BJ (cell line): ENCODE measurements around the gene SANBR. TPM values are rescaled to one million over a fixed set of nuclear protein-coding genes. Genes with fewer than 3 reads are reported as not detected.

Source experiments
- CTCF ChIA-PET: fragments of 350-600 bp; formaldehyde crosslinking; extraction: SDS; loops from one replicate; lab custom pipeline; 2021; ENCODE audit warnings: antibody characterized with exemption, inconsistent platforms; lab: Yijun Ruan, JAX
- POLR2A ChIA-PET: fragments of 300-600 bp; sonication (Branson Sonifier 250); formaldehyde crosslinking; extraction: SDS; loops from one replicate; lab custom pipeline; 2021; ENCODE audit warnings: antibody characterized with exemption; lab: Charles Lee
- DNase-seq: peaks from one replicate; pipeline ENCODE4 v3.0.0-alpha.2; 2011; ENCODE audit warnings: low read depth
- H3K27me3 ChIP-seq: 2 replicates; pipeline ENCODE4 v1.6.0; 2011; ENCODE audit warnings: low read length; ENCODE audit not compliant: control insufficient read depth, insufficient read depth
- H3K36me3 ChIP-seq: 2 replicates; pipeline ENCODE4 v1.5.1; 2011; ENCODE audit warnings: low read length; ENCODE audit not compliant: control insufficient read depth, insufficient read depth
- H3K4me3 ChIP-seq: 2 replicates; pipeline ENCODE4 v1.5.1; 2011; ENCODE audit warnings: low read depth, mild to moderate bottlenecking, control low read depth, low read length
- polyA plus RNA-seq: library from polyadenylated mRNA; depleted of rRNA; stranded (reverse); fragments of >200 nt; gene quantifications from 2 replicates; pipeline ENCODE4 v1.2.3, GENCODE V29; 2011
- TF ChIP-seq, protein P1 (sequence below): IDR thresholded peaks from 2 replicates; pipeline ENCODE4 v1.5.1; 2011; ENCODE audit warnings: low read depth, mild to moderate bottlenecking, control low read depth, inconsistent platforms, low read length, moderate library complexity; ENCODE audit not compliant: insufficient read depth

Gene SANBR
- polyA plus RNA-seq, 1 experiment = 2.8 TPM

DNA sequence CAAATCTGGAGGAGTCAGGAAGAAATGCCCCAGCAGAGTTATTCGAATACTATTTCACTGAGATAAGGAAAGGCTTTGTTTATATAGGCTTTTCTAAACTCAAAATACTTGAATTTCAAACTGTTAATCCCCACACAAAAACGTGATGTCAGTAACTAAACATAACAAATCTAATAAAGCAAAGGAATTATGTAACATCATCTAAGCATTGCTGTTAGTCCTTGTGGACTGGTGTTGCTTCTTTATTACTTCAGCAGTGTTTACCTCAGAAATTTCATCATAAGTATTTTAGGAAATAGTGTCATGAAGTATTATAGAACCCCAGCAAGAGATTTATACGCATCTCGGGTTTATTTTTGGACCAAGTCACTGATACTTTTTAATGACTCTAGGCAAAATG lies 19.7 kb upstream of the SANBR start:
- H3K27me3 ChIP-seq = no peaks in the 10 kb centered on the region
- ChIA-PET POLR2A (no interaction called here), CTCF (no interaction called here)
- peaks cover 4% of the 10 kb centered on the region; the same call in 1 of the 2 replicates for H3K36me3 ChIP-seq
- H3K4me3 ChIP-seq = no peak overlapping the region
- DNase-seq = no peak
- TF ChIP-seq, protein P1, sequence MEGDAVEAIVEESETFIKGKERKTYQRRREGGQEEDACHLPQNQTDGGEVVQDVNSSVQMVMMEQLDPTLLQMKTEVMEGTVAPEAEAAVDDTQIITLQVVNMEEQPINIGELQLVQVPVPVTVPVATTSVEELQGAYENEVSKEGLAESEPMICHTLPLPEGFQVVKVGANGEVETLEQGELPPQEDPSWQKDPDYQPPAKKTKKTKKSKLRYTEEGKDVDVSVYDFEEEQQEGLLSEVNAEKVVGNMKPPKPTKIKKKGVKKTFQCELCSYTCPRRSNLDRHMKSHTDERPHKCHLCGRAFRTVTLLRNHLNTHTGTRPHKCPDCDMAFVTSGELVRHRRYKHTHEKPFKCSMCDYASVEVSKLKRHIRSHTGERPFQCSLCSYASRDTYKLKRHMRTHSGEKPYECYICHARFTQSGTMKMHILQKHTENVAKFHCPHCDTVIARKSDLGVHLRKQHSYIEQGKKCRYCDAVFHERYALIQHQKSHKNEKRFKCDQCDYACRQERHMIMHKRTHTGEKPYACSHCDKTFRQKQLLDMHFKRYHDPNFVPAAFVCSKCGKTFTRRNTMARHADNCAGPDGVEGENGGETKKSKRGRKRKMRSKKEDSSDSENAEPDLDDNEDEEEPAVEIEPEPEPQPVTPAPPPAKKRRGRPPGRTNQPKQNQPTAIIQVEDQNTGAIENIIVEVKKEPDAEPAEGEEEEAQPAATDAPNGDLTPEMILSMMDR = no peak

DNA sequence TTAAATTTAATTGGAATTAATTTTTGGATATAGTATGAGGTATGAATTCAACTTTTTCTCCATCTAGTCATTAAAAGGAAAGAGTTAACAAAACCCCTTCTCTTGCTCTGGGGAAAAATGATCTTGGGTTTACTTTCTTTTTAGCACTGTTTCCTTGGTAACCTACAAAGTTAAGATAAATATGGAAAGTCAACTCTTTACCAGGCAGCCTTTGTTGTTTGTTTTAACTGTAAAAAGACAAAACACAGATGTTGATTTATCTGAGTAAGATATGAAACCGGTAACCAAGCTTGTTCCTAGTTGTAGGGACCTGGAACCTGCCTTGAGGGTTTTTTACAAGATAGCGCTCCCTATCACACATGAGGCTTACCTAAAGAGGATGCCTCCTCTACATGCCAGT lies 10.1 kb upstream of the SANBR start:
- no peaks in the 10 kb centered on the region for H3K36me3 ChIP-seq
- TF ChIP-seq, protein P1 = no peak
- no peak for DNase-seq
- no peaks in the 10 kb centered on the region for H3K27me3 ChIP-seq
- H3K4me3 ChIP-seq = no peak overlapping the region
- CTCF ChIA-PET = no interaction called here
- POLR2A ChIA-PET = no interaction called here

DNA sequence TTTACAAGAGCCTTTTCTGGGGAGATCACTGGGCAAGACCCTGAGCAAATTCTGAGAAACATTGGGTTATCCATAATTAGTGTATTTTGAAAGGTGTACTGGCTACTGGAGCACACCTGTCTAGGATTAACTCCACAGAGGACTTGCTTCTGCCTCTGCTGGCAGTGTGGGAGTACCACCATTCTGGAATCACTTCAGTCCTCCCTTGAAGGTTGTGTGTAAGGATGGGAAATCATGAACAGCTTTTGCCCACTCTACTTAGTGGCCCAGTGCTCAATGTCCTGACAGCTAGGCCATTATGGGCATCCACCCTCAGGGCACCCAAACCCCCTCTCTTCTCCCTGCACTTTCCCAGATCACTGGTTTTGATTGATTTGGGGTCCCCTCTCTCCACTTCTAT lies 8.1 kb upstream of the SANBR start:
- POLR2A ChIA-PET = no interaction called here

DNA sequence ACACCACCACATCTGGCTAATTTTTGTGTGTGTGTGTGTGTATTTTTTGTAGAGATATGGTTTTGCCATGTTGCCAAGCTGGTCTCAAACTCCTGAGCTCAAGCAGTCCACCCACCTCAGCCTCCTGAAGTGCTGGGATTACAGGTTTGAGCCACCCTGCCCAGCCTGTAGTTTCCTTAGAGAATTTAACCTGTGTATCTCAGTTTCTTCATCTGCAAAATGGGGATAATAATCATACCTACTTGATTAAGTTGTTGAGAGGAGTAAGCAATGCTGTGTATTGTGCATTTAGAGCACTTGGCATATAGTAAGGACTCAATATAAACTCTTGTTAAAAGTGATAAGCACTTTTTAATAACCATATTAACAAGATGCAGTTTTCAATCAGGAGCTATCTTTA lies 6.3 kb upstream of the SANBR start:
- Histone ChIP-seq H3K36me3 (no peaks in the 10 kb centered on the region), H3K4me3 (no peak overlapping the region), H3K27me3 (no peaks in the 10 kb centered on the region)
- CTCF ChIA-PET = no interaction called here
- DNase-seq = no peak
- POLR2A ChIA-PET = no interaction called here
- TF ChIP-seq, protein P1 = no peak

More for the DNA sequence above, 8.1 kb upstream of the SANBR start:
- Histone ChIP-seq H3K27me3 (no peaks in the 10 kb centered on the region), H3K4me3 (no peak overlapping the region), H3K36me3 (no peaks in the 10 kb centered on the region)
- TF ChIP-seq, protein P1 = no peak
- no peak for DNase-seq
- CTCF ChIA-PET = no interaction called here

DNA sequence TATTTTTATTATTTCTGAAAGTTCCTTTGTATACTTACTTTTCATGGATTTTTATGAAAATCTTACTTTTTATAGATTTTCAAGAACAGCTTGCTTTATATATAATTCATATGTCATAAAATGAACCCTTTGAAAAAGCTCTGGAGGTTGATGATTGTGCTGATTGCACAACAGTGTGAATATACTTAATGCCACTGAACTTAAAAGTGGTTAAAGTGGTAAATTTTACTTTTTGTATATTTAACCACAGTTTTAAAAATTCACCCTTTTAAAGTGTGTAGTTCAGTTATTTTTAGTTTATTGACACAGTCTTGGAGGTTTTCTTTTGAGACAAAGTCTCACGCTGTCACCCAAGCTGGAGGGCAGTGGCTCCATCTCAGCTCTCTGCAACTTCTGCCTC lies 8.4 kb downstream of the SANBR start:
- DNase-seq = no peak
- ChIA-PET CTCF (interaction anchor here (0.6 kb wide), 1 partner anchor 1324 kb away, joined by 3 read pairs; no protein-coding TSS in a partner anchor), POLR2A (no interaction called here)
- Histone ChIP-seq H3K4me3 (no peak overlapping the region), H3K27me3 (no peaks in the 10 kb centered on the region), H3K36me3 (peaks cover 1% of the 10 kb centered on the region; the same call in 1 of the 2 replicates)
- TF ChIP-seq, protein P1 = no peak
